HG02759 (cell line): ENCODE data around the gene GJB4.
"Not testable (repeated sequence)": the region's sequence is repeated elsewhere in the genome, so short reads cannot be mapped to it uniquely, and the experiment has no call there.

Experiments
- ATAC-seq: cut with Tn5 transposase; IDR thresholded peaks from one replicate; pipeline ENCODE4 v1.9.1; 2021; ENCODE audit warnings: mild to moderate bottlenecking, moderate library complexity; ENCODE audit not compliant: unreplicated experiment

GJB4 gene

DNA sequence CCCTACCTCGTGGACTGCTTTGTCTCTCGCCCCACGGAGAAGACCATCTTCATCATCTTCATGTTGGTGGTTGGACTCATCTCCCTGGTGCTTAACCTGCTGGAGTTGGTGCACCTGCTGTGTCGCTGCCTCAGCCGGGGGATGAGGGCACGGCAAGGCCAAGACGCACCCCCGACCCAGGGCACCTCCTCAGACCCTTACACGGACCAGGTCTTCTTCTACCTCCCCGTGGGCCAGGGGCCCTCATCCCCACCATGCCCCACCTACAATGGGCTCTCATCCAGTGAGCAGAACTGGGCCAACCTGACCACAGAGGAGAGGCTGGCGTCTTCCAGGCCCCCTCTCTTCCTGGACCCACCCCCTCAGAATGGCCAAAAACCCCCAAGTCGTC, 35.2 kb downstream of the GJB4 start:
- no peak for ATAC-seq

- no peak for ATAC-seq
Measured at GRCh38 chr1:34795916-34796315, 36.4 kb downstream of the GJB4 start.

DNA sequence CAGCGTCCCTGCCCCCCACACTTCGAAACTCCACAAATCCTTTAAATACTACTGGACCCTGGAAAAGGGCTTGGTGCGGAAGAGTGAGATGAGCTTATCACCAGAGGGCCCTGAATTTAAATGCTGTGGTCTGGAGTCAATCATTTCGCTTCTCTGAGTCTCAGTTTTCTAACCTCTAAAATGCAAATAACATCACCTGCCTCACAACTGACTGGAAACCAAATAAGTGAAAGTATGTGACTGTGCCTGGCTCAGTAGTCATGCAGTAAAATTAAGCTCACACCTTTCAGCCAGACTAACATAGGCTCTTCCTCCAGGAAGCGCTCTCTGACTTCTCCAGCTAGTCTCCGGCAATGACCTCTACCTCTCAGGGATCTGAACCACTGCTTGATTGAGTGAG, 37.5 kb downstream of the GJB4 start:
- peak; percentile 60 for ATAC-seq

- no peak for ATAC-seq
Measured at GRCh38 chr1:34800214-34800613, 40.7 kb downstream of the GJB4 start.

DNA sequence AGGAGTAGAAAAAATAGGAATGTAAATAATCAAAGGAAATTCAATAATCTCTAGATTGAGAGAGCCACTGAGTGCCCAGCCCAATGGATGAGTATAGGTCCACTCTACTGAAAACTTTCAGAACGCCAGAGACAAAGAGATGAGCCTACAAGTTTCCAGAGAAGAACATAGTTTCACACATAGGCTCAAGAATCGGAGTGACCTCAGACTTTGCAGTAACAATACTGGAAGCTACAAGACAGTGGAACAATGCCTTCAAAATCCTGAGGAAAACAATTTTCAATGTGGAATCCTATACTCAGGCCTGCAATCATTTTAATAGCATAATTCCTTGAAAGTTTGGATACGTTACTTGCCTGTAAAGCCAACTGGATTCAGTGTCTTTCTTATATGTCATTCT, 44.2 kb downstream of the GJB4 start:
- ATAC-seq: no peak

DNA sequence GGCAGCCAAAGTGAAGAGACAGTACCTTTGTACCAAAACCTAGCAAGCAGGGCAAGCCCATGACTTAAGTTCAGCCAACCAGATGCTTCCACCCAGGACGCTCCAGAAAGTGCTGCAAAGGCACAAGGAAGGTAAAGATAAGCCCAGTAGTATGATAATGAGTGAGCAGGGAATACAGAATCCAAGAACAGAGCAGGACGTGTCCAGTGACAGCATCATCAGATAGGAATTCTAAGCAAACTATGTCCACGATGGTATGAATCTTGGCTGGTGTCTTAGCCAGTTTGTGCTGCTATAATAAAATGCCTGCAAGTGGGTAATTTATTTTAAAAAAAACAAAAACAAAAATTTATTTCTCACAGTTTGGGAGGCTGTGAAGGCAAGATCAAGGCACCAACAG, 46.9 kb downstream of the GJB4 start:
- no peak for ATAC-seq

DNA sequence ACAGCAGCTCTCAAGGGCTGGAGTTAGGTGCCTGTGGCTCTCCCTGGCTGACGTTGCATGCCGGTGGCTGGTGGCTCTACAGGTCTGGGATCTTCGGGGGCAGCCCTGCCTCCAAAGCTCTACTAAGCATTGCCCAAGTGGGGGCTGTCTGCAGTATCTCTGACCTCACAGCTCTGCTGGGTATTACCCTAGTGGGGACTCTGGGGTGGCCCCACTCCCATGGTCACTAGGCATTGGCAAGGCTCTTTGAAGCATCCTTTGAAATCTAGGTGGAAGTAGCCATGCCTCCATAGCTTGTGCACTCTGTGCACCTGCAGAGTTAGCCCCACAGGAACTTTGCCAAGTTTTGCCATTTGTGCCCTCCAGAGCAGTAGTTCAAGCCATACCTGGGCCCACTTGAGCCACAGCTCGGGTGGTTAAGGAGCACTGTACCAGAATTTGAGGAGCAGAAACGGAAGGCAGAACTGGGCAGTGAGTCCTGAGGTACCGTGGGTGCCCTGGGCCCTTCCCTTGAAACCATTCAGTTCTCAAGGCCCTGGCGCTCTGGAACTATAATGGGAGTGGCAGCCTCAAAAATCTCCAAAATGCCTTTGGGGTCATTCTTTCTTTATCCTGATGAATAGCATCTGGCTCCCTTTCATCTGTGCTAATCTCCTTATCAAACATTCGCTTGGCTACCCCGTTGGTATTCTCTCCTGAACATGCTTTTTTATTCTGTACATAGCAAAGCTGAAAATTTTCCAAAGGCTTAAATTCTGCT, 48.7 kb downstream of the GJB4 start:
- no peak for ATAC-seq

GRCh38 chr1:34810781-34811180, 51.2 kb downstream of the GJB4 start:
- ATAC-seq: not testable (repeated sequence)
